Suprapubic skin (tissue), 4 donors: ENCODE measurements around the gene MAB21L4.

Experiments used
- CTCF ChIP-seq, 2 donors: fragments of 200-600 bp in 1 of 2; fragments of 450-650 bp in 1 of 2; sonication (generic) in 1 of 2; IDR thresholded peaks; one replicate each; pipeline ENCODE4 v1.5.1; 2016 to 2019; ENCODE audit warnings: antibody characterized with exemption in 2 of 2, mild to moderate bottlenecking in 1 of 2, moderate library complexity in 1 of 2
- POLR2A ChIP-seq, 2 donors: fragments of 450-650 bp; IDR thresholded peaks; one replicate each; pipeline ENCODE4 v1.6.1; 2017; ENCODE audit warnings: antibody characterized with exemption in 2 of 2, mild to moderate bottlenecking in 2 of 2, moderate library complexity in 2 of 2
- POLR2AphosphoS5 ChIP-seq, 3 donors: sonication (generic); formaldehyde crosslinking; IDR thresholded peaks; one replicate each; pipeline ENCODE4 v1.6.1; 2017; ENCODE audit warnings: antibody characterized with exemption in 3 of 3

GRCh38 chr2:240914645-240915525 is 18.9 kb upstream of the MAB21L4 start:
- TF ChIP-seq CTCF (IDR thresholded peaks at IDR 0.05) = no peak
- no peak for TF ChIP-seq POLR2A (IDR thresholded peaks at IDR 0.05)
- TF ChIP-seq POLR2AphosphoS5 (IDR thresholded peaks at IDR 0.05) = no peak
